ENCODE measurements around the gene HELB.

The HELB gene

DNA sequence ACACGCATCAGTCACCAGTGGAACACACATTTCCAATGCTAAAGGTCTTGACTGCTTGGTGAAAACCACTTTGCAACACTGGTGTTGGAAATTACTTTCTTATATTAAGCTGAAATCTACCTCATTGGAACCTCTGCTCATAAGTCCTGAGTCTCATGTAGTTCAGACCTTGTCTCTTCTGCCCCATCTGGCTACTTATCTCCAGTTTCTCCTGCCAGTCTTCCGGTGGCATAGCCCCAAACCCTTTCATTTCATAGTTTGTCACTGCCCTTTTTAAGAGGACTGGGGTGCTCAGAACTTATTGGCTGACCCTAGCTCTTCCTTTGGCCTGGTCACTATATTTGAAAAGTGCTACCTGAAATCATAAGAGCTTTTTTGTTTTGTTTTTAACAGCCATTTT lies 43.7 kb downstream of the HELB start:
- DNase-seq (ENCODE audit: extremely low read depth, low read depth) = no peak
- TF ChIP-seq CTCF (IDR thresholded peaks at IDR 0.05; ENCODE audit: low read depth, low read length, missing control alignments) = no peak
- H3K4me3 ChIP-seq (replicated peaks; ENCODE audit: low read depth, low read length) = no peak overlapping the region

DNA sequence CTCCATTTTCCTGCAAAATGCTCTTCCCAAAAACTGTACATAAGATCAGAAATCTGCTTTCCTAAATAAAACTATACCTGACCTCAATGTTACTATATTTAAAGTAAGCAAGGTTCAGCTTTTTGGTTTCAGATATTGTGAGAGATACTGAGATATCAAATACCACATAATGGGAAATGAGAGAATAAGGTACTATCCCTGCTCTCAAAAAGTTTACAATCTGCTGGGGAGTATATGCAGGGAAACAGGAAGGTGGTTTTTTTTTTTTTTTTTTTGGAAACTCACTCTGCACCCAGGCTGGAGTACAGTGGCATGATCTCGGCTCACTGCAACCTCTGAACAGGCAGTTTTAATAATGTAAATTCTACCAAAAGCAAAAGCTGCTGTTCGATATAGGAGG lies 49.0 kb downstream of the HELB start:
- DNase-seq (ENCODE audit: extremely low read depth, low read depth) = no peak
- H3K4me3 ChIP-seq (replicated peaks; ENCODE audit: low read depth, low read length) = no peak overlapping the region
- no peak for TF ChIP-seq CTCF (IDR thresholded peaks at IDR 0.05; ENCODE audit: low read depth, low read length, missing control alignments)

DNA sequence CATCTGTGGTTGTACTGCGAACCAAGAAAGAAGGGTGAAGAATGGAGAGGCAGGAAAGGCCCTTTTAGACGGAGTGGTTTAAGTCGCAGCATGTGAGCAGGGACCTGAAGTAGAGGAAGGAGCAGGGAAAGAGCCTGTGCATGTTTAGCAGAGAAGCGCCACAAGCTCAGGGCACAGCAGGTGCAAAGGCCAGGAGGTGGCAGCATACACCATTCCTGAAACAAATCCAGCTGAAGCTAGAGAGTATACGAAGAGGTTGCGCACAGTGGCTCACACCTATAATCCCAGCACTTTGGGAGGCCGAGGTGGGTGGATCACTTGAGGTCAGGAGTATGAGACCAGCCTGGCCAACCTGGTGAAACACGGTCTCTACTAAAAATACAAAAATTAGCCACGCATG lies 49.9 kb downstream of the HELB start:
- peak; percentile 31 for TF ChIP-seq CTCF (IDR thresholded peaks at IDR 0.05; ENCODE audit: low read depth, low read length, missing control alignments)
- no peak overlapping the region for H3K4me3 ChIP-seq (replicated peaks; ENCODE audit: low read depth, low read length)
- DNase-seq (ENCODE audit: extremely low read depth, low read depth) = no peak

DNA sequence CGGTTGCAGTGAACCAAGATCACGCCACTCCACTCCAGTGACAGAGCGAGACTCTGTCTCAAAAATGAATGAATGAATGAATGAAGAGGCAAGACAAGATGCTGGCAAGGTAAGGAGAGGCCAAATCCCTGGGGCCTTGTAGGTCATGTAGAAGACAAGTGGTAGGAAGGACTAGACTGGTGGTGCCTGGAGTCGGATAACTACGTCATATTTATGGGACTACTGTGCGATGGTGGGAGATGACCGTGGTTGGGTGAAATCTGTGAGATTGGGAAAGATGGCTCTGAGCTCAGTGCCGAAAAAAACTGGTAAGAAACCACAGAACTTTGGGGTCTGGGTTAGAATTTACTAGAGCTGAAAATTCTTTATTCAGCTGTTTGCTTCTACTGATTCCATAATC lies 50.6 kb downstream of the HELB start:
- no peak for TF ChIP-seq CTCF (IDR thresholded peaks at IDR 0.05; ENCODE audit: low read depth, low read length, missing control alignments)
- DNase-seq (ENCODE audit: extremely low read depth, low read depth) = no peak
- H3K4me3 ChIP-seq (replicated peaks; ENCODE audit: low read depth, low read length) = no peak overlapping the region

GRCh38 chr12:66354291-66354690 lies 52.0 kb downstream of the HELB start:
- DNase-seq (ENCODE audit: extremely low read depth, low read depth) = no peak
- TF ChIP-seq CTCF (IDR thresholded peaks at IDR 0.05; ENCODE audit: low read depth, low read length, missing control alignments) = no peak
- no peak overlapping the region for H3K4me3 ChIP-seq (replicated peaks; ENCODE audit: low read depth, low read length)

DNA sequence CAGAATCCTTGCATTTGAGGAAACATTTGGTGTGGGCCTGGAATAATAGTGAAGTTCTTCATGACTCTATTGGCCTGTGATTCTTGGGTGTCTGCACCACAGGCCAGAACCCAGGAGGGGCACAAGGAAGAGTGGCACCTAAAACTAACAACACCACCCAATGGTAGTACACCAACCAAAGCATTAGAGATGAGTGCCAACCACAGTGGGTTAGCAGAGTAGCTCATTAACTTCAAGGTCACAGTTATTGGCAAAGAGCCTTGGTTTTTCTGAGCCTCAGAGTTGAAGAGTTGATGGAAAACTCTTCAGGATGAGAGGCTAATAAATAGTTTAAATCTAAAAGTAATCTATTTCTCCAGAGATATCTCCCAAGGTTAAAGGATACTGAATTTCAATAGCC lies 57.0 kb downstream of the HELB start:
- DNase-seq (ENCODE audit: extremely low read depth, low read depth) = no peak
- TF ChIP-seq CTCF (IDR thresholded peaks at IDR 0.05; ENCODE audit: low read depth, low read length, missing control alignments) = no peak
- no peak overlapping the region for H3K4me3 ChIP-seq (replicated peaks; ENCODE audit: low read depth, low read length)

DNA sequence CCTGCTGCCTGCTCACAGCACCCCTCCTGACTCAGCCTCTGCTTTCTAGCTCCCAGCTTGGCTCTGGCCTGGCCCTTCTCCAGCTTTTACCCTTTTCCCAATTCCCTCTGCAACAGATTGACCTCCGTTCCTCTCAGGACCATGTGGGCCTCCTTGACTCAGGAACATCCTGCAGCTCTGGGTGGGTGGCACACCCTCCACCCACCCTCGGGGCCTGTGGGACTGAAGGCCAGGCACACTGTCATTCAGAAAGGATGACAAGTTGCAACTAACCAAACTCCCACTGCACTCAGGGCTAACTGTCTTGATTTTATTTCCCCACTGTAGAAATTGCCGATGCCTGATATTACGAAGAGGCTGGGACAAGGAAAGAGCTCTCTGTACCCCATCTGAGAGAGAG lies 59.4 kb downstream of the HELB start:
- TF ChIP-seq CTCF (IDR thresholded peaks at IDR 0.05; ENCODE audit: low read depth, low read length, missing control alignments) = no peak
- no peak overlapping the region for H3K4me3 ChIP-seq (replicated peaks; ENCODE audit: low read depth, low read length)
- no peak for DNase-seq (ENCODE audit: extremely low read depth, low read depth)

Measured in HFF-Myc (cell line).